ENCODE results near the gene HS6ST3. TPM values are rescaled to one million over a fixed set of nuclear protein-coding genes. Genes with fewer than 3 reads are reported as not detected.
"Not testable (repeated sequence)": the region's sequence is repeated elsewhere in the genome, so short reads cannot be mapped to it uniquely, and the experiment has no call there.

Gene HS6ST3
- total RNA-seq, 1 donor from 2014 or later = not detected

GRCh38 chr13:96710166-96710862, 620.4 kb downstream of the HS6ST3 start:
- peak; percentile 45 for DNase-seq (ENCODE audit: low read depth)

DNA sequence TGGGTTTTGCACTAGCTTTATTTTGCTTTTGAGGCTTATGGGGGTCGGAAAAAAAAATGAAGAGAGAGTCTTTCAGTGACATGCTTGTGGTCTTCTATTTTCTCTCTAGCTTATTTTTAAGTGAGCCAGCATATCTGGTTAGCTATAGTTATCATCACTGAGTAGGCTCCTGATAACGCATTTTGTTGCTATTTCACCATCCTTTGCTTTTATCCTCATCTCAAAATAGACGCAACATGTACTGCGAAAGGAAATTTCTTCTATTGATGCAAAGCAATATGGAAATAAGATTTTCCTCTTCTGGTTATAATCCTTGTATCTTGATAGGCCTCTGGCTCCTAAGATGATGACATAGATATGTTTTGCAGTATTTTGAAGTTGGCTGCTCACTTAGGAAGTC, 630.5 kb downstream of the HS6ST3 start:
- DNase-seq (ENCODE audit: low read depth) = no peak

DNA sequence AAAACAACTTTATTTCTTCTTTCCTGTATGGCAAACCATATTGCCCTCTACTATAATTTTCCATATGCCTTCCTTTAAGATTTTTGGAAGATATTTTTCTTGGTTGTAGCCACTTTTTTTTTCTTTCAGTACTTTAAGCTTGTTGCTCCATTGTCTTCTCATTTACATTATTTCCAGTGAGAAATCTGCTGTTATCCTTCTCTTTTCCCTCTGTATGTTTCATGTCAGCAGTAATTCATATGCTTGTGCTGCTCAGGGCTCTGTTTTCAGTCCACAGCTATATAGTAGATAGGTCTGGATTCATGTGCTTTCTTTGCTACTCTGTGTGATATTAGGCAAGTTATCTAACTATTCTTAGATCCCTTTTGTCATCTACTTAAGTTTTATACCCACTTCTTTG, 636.7 kb downstream of the HS6ST3 start:
- DNase-seq (ENCODE audit: low read depth) = no peak

DNA sequence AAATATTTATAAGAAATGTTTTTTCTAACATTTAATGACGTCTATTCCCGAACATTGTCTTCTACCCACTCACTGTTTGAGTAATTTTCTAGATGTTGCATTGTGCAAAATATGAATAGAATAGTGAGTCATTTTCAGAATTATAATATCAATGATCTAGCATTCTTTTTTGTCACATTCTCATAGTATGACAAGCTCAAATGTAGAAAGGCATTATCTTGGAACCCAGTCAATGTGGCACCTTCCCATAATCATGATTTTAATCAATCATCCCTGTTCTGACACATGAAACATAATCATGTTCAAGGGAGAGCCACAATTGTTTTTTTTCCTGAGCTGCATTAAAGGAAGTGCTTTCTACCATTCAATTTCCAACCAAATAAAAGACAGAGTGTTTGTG, 638.6 kb downstream of the HS6ST3 start:
- no peak for DNase-seq (ENCODE audit: low read depth)

- DNase-seq (ENCODE audit: low read depth) = no peak
These were observed 640.8 kb downstream of the HS6ST3 start for GRCh38 chr13:96730676-96731075.

DNA sequence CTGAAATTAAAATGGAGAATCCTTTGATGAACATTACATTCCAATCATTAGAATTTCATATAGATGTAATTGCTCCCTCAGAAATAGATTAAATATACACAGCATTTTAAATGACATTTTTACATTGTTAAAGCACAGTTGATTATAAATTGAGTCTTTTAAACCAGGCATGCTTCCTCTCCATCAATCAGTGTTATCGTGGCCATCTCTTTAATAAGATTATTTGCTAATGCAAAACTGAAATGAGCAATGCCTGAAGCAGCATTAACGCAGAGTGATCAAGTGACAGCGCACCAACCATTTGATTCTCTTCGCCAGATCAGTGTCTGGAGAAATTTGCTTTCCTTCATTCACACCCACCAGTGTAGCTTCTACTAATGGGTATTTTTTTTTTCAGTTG, 644.6 kb downstream of the HS6ST3 start:
- no peak for DNase-seq (ENCODE audit: low read depth)

GRCh38 chr13:96741779-96742178, 651.9 kb downstream of the HS6ST3 start:
- DNase-seq (ENCODE audit: low read depth) = no peak

GRCh38 chr13:96743296-96744089, 653.6 kb downstream of the HS6ST3 start:
- DNase-seq (ENCODE audit: low read depth) = no peak

DNA sequence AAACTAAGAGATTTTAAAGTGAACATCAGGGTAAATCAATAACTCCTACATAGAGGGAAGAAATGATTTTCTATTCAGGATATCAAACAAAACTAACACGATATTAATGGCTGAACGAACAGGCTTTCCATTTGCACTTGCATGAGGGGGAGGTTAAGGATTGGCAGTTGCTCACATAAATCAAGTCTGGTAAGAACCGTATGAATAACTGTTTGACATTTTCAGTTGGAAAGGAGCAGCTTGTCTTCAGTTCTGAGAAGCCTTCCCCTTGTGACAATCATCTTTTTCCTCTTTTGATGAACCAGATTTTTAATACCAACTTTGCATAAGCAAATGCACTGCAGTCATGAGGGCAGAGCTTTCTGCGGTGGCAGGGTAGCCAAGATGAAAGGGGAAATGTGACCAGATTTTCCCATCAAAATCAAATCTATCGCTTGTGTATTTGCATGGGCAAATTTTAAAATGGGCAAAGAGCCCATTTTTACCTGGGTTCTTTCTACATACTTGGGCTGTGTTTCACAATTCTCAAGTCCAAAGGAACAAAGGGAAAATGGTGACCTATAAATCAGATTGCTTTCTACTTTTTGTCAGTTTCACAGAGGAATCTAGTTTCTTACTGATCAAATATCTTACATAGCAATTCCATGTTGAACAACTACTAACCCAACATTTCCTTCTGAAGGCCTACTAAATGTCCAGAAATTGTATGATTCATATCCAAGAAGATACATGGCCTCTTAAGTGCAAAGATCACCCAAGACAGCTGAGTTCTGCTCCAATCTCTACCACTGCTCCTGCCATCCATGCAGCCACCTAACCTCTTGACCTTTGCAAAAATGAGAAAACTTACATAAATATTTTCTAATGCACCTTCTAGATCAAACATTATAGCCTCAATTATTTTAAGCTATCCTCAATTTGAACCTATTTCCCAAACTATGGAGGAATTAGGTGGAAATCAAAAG, 654.7 kb downstream of the HS6ST3 start:
- peak; percentile 7 for DNase-seq (ENCODE audit: low read depth)

DNA sequence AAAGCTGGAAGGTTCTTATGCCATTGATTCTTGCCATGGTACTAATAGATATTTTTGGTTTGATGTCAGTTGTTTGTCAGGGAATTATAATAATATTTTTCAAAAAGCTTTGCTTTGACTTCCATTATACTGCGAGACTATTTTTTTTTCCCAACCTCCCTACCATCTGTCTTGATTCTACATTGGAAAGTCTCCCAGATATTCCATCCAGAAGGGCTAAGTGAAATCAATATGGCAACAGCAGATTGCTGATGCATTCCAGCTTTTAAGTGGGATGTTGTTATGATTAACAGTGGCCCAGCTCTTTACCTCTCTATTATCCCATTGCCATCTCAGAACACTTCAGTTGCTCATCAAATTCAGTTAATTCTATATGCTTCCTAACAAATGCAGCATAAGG, 657.0 kb downstream of the HS6ST3 start:
- DNase-seq (ENCODE audit: low read depth) = no peak

DNA sequence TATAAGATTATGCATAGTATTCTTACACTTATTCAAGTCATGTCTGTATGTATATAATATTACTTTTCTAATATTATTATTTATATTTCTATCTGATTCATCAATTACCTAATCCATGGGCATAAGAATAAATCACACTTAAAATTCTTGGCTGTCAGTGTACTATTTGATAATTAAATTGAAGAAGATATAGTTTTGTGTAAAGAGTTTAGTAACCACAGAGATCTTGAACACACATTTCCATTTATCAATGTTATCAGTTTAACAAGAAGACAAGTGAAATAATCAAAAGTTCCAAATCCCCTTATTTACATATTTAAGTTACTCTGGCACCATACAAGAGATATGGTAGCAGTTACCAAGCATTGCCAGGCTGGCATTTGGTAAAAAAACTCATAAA, 659.9 kb downstream of the HS6ST3 start:
- DNase-seq (ENCODE audit: low read depth) = no peak

- no peak for DNase-seq (ENCODE audit: low read depth)
These were observed 661.2 kb downstream of the HS6ST3 start for GRCh38 chr13:96751089-96751488.

- DNase-seq (ENCODE audit: low read depth) = no peak
These were observed 673.0 kb downstream of the HS6ST3 start for GRCh38 chr13:96762876-96763275.

- no peak for DNase-seq (ENCODE audit: low read depth)
These were observed 676.4 kb downstream of the HS6ST3 start for GRCh38 chr13:96766306-96766705.

DNA sequence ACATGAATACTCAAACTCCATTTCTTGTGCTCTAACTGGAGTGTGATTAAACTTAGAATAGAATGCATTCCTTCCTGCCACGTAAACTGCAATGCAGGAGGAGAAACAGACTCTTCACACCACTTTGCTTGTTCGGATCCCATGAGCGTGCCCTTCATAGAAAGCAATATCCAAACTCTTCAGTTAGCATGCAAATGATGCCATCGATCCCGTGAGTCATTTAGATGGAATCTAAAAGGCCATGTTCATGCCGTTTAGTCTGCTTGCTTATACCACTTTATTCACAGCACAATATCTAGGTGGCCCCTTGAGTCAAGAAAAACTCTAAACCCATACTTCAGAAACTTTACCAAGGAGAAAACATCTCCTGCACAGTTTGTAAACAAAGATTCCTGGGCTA, 678.6 kb downstream of the HS6ST3 start:
- no peak for DNase-seq (ENCODE audit: low read depth)

DNA sequence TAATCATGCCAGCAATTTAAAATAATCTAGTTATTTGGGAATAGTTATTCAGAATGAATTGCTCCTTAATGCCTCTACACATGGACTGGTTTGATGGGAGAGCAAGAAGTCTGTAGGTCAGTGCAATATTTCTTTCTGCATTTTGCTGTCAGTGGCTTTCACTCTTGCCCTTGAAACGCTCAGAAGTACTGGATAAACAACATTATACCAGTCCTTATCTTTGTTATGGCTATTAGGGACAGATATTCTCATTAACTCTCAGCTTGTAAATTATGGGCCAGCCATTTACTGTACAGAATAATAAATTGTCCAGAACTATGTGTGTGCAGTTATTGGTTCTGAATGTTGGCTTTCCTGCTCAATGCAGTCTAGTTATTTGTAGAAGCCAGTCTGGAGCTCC, 680.0 kb downstream of the HS6ST3 start:
- no peak for DNase-seq (ENCODE audit: low read depth)

GRCh38 chr13:96771486-96772367, 681.8 kb downstream of the HS6ST3 start:
- DNase-seq (ENCODE audit: low read depth) = no peak

DNA sequence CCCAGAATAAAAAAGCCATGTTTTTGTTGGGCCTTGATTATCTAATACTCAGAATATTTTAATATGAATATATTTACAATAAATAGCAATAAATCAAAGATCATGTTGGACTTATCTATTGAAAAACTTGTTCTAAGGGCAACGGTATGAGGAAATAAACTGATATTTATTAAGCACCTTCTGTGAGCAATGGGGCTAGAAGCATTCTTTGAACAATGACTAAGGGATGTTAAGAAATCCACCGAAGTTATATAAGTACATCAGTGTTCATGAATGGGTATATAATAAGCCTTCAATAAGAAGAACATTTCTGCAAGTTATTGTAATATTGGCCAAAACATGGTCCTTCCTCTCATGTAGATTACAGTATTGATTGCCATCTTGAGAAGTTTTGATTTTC, 682.5 kb downstream of the HS6ST3 start:
- no peak for DNase-seq (ENCODE audit: low read depth)

DNA sequence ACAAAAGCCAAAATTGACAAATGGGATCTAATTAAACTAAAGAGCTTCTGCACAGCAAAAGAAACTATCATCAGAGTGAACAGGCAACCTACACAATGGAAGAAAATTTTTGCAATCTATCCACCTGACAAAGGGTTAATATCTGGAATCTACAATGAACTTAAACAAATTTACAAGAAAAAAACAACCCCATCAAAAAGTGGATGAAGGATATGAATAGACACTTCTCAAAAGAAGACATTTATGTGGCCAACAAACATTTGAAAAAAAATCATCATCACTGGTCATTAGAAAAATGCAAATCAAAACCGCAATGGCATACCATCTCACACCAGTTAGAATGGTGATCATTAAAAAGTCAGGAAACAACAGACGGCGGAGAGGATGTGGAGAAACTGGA, 688.4 kb downstream of the HS6ST3 start:
- DNase-seq (ENCODE audit: low read depth) = not testable (repeated sequence)

DNA sequence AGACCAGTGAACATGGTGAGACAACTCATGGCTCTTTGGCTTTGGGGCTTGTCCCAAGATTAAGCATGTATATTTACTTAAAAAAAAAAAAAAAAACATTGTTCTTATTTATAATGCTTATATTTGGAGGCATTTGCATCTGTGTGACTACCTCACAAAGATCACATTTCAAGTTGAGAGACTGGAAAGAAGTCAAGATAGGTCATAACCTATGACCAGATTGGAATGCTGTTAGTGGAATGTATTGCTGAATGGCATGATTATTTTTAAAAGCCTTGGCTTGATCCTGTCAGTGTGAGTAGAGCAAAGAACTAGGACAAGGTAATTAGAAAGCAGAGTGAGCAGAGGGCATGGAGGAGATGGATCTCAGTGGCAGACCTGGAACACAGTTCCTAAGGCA, 689.8 kb downstream of the HS6ST3 start:
- DNase-seq (ENCODE audit: low read depth) = no peak

- DNase-seq (ENCODE audit: low read depth) = no peak
These were observed 690.2 kb downstream of the HS6ST3 start for GRCh38 chr13:96780105-96780504.
